ENCODE data around the gene DAZAP1.

The DAZAP1 gene

DNA sequence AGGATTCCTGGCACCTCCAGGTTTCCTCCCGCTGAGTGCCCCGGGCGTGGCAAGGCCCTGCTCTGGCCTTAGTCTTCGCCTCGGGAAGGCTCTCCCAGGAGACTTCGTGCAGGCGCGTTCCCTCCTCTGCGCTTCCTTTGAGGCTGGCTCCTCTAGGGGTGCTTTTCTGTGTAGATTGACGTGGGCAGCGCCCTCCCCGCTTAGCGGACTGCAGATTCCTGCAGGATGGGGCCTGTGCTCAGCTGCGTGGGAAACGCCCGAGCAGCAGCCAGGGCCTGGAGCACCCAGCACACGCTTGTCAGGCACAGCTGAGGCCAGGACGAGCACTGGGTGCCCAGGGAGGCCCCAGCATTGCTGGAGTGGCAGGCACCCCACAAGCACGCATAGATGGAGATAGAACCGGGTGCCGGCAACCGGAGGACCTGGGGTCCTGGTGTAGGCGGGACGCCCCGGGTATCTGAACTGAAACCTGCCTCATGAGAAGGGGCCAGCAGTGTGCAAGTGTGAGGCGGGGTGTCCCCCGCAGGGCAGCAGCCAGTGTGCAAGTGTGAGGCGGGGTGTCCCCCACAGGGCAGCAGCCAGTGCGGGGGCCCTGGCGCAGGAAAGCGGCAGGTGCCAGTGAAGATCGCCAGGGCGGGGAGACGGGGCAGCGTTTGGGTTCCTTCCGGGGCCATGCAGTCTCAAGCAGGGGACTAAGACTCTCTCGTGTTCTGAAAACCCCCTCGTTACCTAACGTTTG is 20.3 kb upstream of the DAZAP1 start:
- Histone ChIP-seq H3K9me3 (ENCODE audit: control insufficient read depth in 1 of 2, low read length in 2 of 2) (no peaks in the 10 kb centered on the region), H3K4me3 (ENCODE audit: low read depth in 1 of 2, low read length in 2 of 2) (no peak overlapping the region), H3K27ac (ENCODE audit: low read depth, low read length) (no peak overlapping the region), H3K27me3 (ENCODE audit: control insufficient read depth in 1 of 2, insufficient read depth in 2 of 2, low read length in 2 of 2) (no peaks in the 10 kb centered on the region), H3K36me3 (ENCODE audit: control insufficient read depth in 1 of 2, insufficient read depth in 2 of 2, low read length in 2 of 2) (peaks cover 14 to 43% of the 10 kb centered on the region in 2 donors), H3K4me1 (ENCODE audit: control insufficient read depth in 1 of 2, insufficient read depth in 2 of 2, low read length in 2 of 2) (peaks cover 0 to 19% of the 10 kb centered on the region in 2 donors), H3K9ac (ENCODE audit: low read depth in 1 of 2, low read length in 2 of 2) (no peak overlapping the region)

DNA sequence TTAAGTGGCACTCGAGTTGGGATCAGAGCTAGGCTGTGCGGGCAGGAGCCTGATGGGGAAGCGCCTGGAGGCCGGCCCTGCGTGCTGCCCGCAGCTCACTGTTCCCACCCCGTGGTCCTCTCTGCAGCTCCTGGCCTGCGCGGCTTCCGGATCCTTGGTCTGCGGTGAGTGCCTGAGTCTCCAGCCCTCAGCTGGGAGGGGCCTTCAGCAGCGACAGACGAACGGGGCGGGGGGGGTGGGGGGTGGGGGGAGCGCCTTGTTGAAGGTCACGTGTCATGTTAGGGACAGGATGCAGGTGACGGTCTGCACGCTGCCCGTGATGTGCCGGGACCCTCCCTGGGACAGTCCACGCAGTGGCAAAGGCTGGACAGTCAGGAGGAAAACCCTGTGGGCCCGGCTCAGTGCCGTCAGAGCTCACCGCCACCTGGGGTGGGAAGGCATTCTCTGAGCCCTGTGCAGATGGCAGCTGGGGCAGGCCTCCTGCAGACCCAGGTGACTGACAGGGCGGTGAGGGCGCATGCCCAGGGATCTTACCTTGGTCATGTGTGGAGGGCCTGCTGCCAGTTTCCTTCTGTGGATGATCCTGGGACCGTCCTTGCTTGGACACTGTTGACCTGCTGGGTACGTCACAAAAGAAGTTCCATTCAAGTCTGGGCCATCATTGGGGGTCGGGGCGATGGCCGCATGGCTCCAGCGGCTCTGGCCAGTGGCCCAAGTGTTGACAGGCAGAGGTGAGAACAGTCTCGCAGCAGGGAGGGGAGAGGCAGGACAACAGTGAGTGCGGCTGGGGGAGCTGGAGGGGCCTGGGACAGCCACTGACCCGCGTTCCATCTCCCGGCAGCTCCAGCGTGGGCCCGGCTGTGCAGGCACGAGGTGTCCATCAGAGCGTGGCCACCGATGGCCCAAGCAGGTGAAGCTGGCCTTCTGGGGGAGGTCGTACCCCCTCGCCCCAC is 19.4 kb upstream of the DAZAP1 start:
- Histone ChIP-seq H3K27me3 (ENCODE audit: control insufficient read depth in 1 of 2, insufficient read depth in 2 of 2, low read length in 2 of 2) (no peaks in the 10 kb centered on the region), H3K36me3 (ENCODE audit: control insufficient read depth in 1 of 2, insufficient read depth in 2 of 2, low read length in 2 of 2) (peaks cover 23 to 51% of the 10 kb centered on the region in 2 donors), H3K9me3 (ENCODE audit: control insufficient read depth in 1 of 2, low read length in 2 of 2) (no peaks in the 10 kb centered on the region), H3K27ac (ENCODE audit: low read depth, low read length) (no peak overlapping the region), H3K4me3 (ENCODE audit: low read depth in 1 of 2, low read length in 2 of 2) (no peak overlapping the region), H3K4me1 (ENCODE audit: control insufficient read depth in 1 of 2, insufficient read depth in 2 of 2, low read length in 2 of 2) (peaks cover 0 to 19% of the 10 kb centered on the region in 2 donors), H3K9ac (ENCODE audit: low read depth in 1 of 2, low read length in 2 of 2) (no peak overlapping the region)

DNA sequence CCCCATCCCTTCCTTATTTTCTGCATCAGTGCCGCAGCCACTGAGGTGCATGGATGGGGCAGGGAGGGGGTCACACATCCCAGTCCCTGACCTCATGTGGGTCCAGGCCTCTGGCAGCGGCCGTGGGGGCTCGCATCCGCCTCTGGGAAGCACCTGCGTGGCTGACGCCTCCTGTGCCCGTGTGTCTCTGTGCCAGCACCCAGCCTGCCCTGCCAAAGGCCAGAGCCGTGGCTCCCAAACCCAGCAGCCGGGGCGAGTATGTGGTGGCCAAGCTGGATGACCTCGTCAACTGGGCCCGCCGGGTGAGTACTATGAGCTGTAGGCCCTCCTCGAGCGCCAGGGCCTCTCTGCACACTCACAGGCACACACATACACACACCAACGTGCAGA is 18.8 kb upstream of the DAZAP1 start:
- H3K36me3 ChIP-seq (ENCODE audit: control insufficient read depth in 1 of 2, insufficient read depth in 2 of 2, low read length in 2 of 2): peaks cover 27 to 58% of the 10 kb centered on the region in 2 donors

DNA sequence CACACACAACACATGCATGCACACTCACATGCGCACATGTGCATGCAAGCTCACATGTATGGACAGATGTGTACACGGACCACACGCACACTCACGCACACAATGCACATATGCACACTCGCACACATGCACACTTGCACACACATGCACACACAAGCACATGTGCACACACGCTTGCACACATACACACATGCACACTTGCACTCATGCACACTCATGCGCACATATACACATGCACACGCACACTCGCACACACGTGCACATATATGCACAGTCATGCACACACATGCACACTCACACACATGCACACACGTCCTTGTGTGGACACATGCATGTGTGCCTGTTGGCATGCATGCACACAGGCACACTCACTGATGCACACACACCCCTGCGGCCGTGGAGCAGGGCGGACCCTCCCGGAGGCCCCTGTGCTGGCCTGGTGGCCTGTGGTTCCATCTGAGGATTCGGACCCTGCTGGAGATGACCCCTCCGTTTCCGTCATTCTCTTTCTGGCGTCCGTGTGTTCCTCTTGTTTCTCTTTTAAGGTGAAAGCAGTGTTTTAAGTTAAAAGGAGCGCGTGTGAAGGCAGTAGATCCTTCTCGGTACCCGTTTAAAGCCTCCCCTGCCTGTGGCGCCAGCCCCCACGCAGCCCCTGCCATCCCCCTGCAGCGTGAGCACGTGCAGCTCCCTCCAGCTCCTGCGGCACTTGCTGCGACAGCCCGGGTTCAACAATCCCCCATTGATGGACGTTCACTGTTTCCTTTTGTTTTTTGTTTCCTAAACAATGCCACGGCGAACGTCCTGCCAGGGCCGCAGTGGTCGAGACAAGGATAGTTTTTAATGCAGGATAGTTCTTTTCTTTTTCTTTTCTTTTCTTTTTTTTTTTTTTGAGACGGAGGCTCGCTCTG is 18.1 kb upstream of the DAZAP1 start:
- no peaks in the 10 kb centered on the region for H3K9me3 ChIP-seq (ENCODE audit: control insufficient read depth in 1 of 2, low read length in 2 of 2)
- no peak overlapping the region for H3K27ac ChIP-seq (ENCODE audit: low read depth, low read length)
- H3K9ac ChIP-seq (ENCODE audit: low read depth in 1 of 2, low read length in 2 of 2): no peak overlapping the region
- H3K27me3 ChIP-seq (ENCODE audit: control insufficient read depth in 1 of 2, insufficient read depth in 2 of 2, low read length in 2 of 2): no peaks in the 10 kb centered on the region
- H3K36me3 ChIP-seq (ENCODE audit: control insufficient read depth in 1 of 2, insufficient read depth in 2 of 2, low read length in 2 of 2): peaks cover 31 to 65% of the 10 kb centered on the region in 2 donors
- H3K4me1 ChIP-seq (ENCODE audit: control insufficient read depth in 1 of 2, insufficient read depth in 2 of 2, low read length in 2 of 2): peaks cover 0 to 15% of the 10 kb centered on the region in 2 donors
- H3K4me3 ChIP-seq (ENCODE audit: low read depth in 1 of 2, low read length in 2 of 2): no peak overlapping the region

More for the DNA sequence above, 18.8 kb upstream of the DAZAP1 start:
- H3K4me1 ChIP-seq (ENCODE audit: control insufficient read depth in 1 of 2, insufficient read depth in 2 of 2, low read length in 2 of 2): peaks cover 0 to 19% of the 10 kb centered on the region in 2 donors
- H3K27me3 ChIP-seq (ENCODE audit: control insufficient read depth in 1 of 2, insufficient read depth in 2 of 2, low read length in 2 of 2): no peaks in the 10 kb centered on the region
- no peak overlapping the region for H3K4me3 ChIP-seq (ENCODE audit: low read depth in 1 of 2, low read length in 2 of 2)
- no peak overlapping the region for H3K9ac ChIP-seq (ENCODE audit: low read depth in 1 of 2, low read length in 2 of 2)
- no peaks in the 10 kb centered on the region for H3K9me3 ChIP-seq (ENCODE audit: control insufficient read depth in 1 of 2, low read length in 2 of 2)
- no peak overlapping the region for H3K27ac ChIP-seq (ENCODE audit: low read depth, low read length)

DNA sequence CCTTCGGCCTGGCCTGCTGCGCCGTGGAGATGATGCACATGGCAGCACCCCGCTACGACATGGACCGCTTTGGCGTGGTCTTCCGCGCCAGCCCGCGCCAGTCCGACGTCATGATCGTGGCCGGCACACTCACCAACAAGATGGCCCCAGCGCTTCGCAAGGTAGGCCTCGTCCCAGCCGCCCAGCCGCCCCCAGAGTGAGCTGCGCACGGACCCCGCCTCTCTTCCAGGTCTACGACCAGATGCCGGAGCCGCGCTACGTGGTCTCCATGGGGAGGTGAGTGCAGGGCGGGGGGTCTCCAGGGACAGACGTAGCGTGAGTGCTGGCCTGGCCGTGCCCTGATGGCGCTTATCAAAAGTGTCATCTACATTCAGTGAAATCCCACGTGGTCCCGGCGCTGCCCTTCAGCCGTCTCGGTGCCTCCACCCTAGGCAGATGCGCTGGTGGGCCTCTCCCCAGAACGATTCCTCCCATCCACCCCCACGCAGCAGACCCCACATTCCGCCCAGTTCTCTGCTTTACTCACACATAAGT is 16.4 kb upstream of the DAZAP1 start:
- H3K36me3 ChIP-seq (ENCODE audit: control insufficient read depth in 1 of 2, insufficient read depth in 2 of 2, low read length in 2 of 2): peaks cover 31 to 65% of the 10 kb centered on the region in 2 donors
- no peaks in the 10 kb centered on the region for H3K27me3 ChIP-seq (ENCODE audit: control insufficient read depth in 1 of 2, insufficient read depth in 2 of 2, low read length in 2 of 2)
- H3K4me3 ChIP-seq (ENCODE audit: low read depth in 1 of 2, low read length in 2 of 2): no peak overlapping the region
- H3K9ac ChIP-seq (ENCODE audit: low read depth in 1 of 2, low read length in 2 of 2): no peak overlapping the region
- no peak overlapping the region for H3K27ac ChIP-seq (ENCODE audit: low read depth, low read length)
- peaks cover 0 to 8% of the 10 kb centered on the region in 2 donors for H3K4me1 ChIP-seq (ENCODE audit: control insufficient read depth in 1 of 2, insufficient read depth in 2 of 2, low read length in 2 of 2)
- H3K9me3 ChIP-seq (ENCODE audit: control insufficient read depth in 1 of 2, low read length in 2 of 2): no peaks in the 10 kb centered on the region

DNA sequence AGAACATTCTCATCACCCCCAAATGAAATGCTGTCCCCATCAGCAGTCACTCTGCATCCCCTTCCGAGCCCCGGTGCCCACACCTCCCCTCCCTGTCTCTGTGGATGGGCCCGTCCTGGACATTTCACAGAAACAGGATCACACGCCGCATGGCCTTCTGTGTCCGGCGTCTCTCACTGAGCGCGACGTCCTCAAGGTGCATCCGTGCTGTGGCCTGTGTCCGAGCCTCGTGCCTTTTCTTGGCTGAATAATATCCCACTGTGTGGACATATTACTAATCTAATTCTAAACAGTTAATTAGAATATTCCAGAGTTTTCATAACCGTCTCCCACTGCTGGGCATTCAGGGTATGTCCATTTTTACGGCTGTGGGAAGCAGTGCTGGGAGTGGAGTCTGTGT is 15.0 kb upstream of the DAZAP1 start:
- Histone ChIP-seq H3K27me3 (ENCODE audit: control insufficient read depth in 1 of 2, insufficient read depth in 2 of 2, low read length in 2 of 2) (peaks cover 0 to 9% of the 10 kb centered on the region in 2 donors), H3K9me3 (ENCODE audit: control insufficient read depth in 1 of 2, low read length in 2 of 2) (no peaks in the 10 kb centered on the region), H3K27ac (ENCODE audit: low read depth, low read length) (no peak overlapping the region), H3K4me1 (ENCODE audit: control insufficient read depth in 1 of 2, insufficient read depth in 2 of 2, low read length in 2 of 2) (peaks cover 0 to 17% of the 10 kb centered on the region in 2 donors), H3K4me3 (ENCODE audit: low read depth in 1 of 2, low read length in 2 of 2) (no peak overlapping the region), H3K9ac (ENCODE audit: low read depth in 1 of 2, low read length in 2 of 2) (no peak overlapping the region), H3K36me3 (ENCODE audit: control insufficient read depth in 1 of 2, insufficient read depth in 2 of 2, low read length in 2 of 2) (peaks cover 31 to 55% of the 10 kb centered on the region in 2 donors)

DNA sequence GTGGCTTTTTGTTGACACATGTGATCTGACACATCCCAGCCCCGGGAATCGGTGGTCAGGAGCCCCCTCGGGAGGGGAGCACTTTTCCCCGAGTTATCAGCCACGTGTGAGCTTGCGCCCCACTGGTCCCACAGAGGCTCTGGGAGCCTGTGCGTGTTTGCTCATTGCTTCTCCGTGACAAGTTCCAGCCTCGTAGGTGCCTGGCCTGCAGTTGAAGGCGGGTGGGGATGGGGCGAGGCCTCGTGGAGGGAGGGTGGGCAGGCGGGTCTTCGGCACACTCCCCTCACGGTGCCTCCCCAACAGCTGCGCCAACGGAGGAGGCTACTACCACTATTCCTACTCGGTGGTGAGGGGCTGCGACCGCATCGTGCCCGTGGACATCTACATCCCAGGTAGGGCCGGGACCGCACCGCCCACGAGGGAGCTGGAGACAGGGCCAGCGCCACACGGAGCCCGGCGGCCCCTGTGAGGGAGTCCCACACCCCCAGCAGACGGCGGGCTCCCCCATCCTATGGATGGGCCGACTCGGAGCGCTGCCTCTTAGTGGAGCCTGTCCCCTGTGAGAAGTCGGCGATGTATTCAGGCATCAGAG is 14.4 kb upstream of the DAZAP1 start:
- Histone ChIP-seq H3K27ac (ENCODE audit: low read depth, low read length) (no peak overlapping the region), H3K9me3 (ENCODE audit: control insufficient read depth in 1 of 2, low read length in 2 of 2) (no peaks in the 10 kb centered on the region), H3K4me1 (ENCODE audit: control insufficient read depth in 1 of 2, insufficient read depth in 2 of 2, low read length in 2 of 2) (peaks cover 0 to 17% of the 10 kb centered on the region in 2 donors), H3K9ac (ENCODE audit: low read depth in 1 of 2, low read length in 2 of 2) (no peak overlapping the region), H3K4me3 (ENCODE audit: low read depth in 1 of 2, low read length in 2 of 2) (no peak overlapping the region), H3K27me3 (ENCODE audit: control insufficient read depth in 1 of 2, insufficient read depth in 2 of 2, low read length in 2 of 2) (peaks cover 0 to 13% of the 10 kb centered on the region in 2 donors), H3K36me3 (ENCODE audit: control insufficient read depth in 1 of 2, insufficient read depth in 2 of 2, low read length in 2 of 2) (peaks cover 31 to 53% of the 10 kb centered on the region in 2 donors)

DNA sequence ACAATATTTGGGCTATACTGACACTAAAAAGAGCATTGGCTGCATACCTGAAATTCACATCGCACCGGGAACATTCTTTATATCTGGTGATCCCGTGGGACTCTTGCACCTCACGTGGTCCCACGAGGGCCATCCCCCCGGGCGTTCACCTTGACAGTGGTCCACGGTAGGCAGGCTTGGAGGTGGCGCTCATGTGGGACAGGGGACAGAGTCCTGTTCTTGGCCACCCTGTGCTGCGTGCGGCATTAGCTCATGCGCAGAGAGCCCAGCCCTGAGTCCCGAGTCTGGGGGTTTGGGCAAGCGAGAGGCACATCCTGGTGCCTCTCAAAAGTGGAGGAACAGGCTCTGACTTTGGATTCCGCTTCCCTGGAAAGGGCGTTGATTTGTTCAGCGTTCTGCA is 13.5 kb upstream of the DAZAP1 start:
- Histone ChIP-seq H3K9ac (ENCODE audit: low read depth in 1 of 2, low read length in 2 of 2) (no peak overlapping the region), H3K36me3 (ENCODE audit: control insufficient read depth in 1 of 2, insufficient read depth in 2 of 2, low read length in 2 of 2) (peaks cover 29 to 45% of the 10 kb centered on the region in 2 donors), H3K4me1 (ENCODE audit: control insufficient read depth in 1 of 2, insufficient read depth in 2 of 2, low read length in 2 of 2) (peaks cover 0 to 17% of the 10 kb centered on the region in 2 donors), H3K27ac (ENCODE audit: low read depth, low read length) (no peak overlapping the region), H3K9me3 (ENCODE audit: control insufficient read depth in 1 of 2, low read length in 2 of 2) (no peaks in the 10 kb centered on the region), H3K27me3 (ENCODE audit: control insufficient read depth in 1 of 2, insufficient read depth in 2 of 2, low read length in 2 of 2) (peaks cover 0 to 16% of the 10 kb centered on the region in 2 donors), H3K4me3 (ENCODE audit: low read depth in 1 of 2, low read length in 2 of 2) (no peak overlapping the region)
